Smooth muscle cell (in vitro differentiated cells): Measurements from ENCODE around the gene TRPM5. TPM values are rescaled to one million over a fixed set of nuclear protein-coding genes. Genes with fewer than 3 reads are reported as not detected.

ENCODE experiments used
- DNase-seq: peaks from one replicate; lab custom pipeline; 2025; ENCODE audit not compliant: unreplicated experiment; lab: John Stamatoyannopoulos, UW
- H2AFZ ChIP-seq: fragments of 200-600 bp; sonication (generic); 2 replicates; pipeline ENCODE4 v1.6.0; 2016; ENCODE audit warnings: antibody characterized with exemption, low read depth, mild to moderate bottlenecking
- H3F3A ChIP-seq: fragments of 200-600 bp; sonication (generic); 2 replicates; pipeline ENCODE4 v1.6.0; 2017; ENCODE audit warnings: antibody characterized with exemption, low read depth
- H3K27ac ChIP-seq: fragments of 200-600 bp; sonication (generic); 2 replicates; pipeline ENCODE4 v1.5.1; 2016; ENCODE audit warnings: low read depth, mild to moderate bottlenecking
- H3K27me3 ChIP-seq: fragments of 200-600 bp; sonication (generic); 2 replicates; pipeline ENCODE4 v1.6.1; 2016; ENCODE audit warnings: low read depth, mild to moderate bottlenecking
- H3K36me3 ChIP-seq: fragments of 200-600 bp; sonication (generic); 2 replicates; pipeline ENCODE4 v1.5.1; 2016; ENCODE audit warnings: low read depth
- H3K4me1 ChIP-seq: fragments of 200-600 bp; sonication (generic); 2 replicates; pipeline ENCODE4 v1.5.1; 2016; ENCODE audit warnings: low read depth
- H3K4me2 ChIP-seq: fragments of 200-600 bp; sonication (generic); 2 replicates; pipeline ENCODE4 v1.6.0; 2016; ENCODE audit warnings: mild to moderate bottlenecking
- H3K4me3 ChIP-seq: fragments of 200-600 bp; sonication (generic); 2 replicates; pipeline ENCODE4 v1.5.1; 2016; ENCODE audit warnings: mild to moderate bottlenecking
- H3K79me2 ChIP-seq: fragments of 200-600 bp; sonication (generic); 2 replicates; pipeline ENCODE4 v1.6.0; 2016; ENCODE audit warnings: low read depth, mild to moderate bottlenecking
- H3K9ac ChIP-seq: fragments of 200-600 bp; sonication (generic); 2 replicates; pipeline ENCODE4 v1.6.0; 2016; ENCODE audit warnings: low read depth
- H3K9me3 ChIP-seq: fragments of 200-600 bp; sonication (generic); replicated peaks from 2 replicates; pipeline ENCODE4 v1.5.1; 2016; ENCODE audit warnings: low read depth
- H4K20me1 ChIP-seq: fragments of 200-600 bp; sonication (generic); 2 replicates; pipeline ENCODE4 v1.6.0; 2016; ENCODE audit warnings: low read depth
- WGBS: methylation state at CpG from one replicate; pipeline ENCODE4 v1.1.7; 2016; ENCODE audit warnings: low lambda C conversion rate; 5-methylcytosine and 5-hydroxymethylcytosine counted together
- polyA plus RNA-seq: library from polyadenylated mRNA; unstranded; fragments of >200 nt; fragmentation: Nextera tagmentation; extraction: Ambion mirVana; gene quantifications from 2 replicates; pipeline ENCODE4 v1.2.1, GENCODE V29; 2016
- total RNA-seq: library from RNA; depleted of rRNA; stranded (reverse); fragments of >200 nt; gene quantifications from 2 replicates; pipeline ENCODE4 v1.2.3, GENCODE V29; 2014
- TF ChIP-seq, protein P1 (sequence below): fragments of 200-600 bp; sonication (generic); IDR thresholded peaks from 2 replicates; pipeline ENCODE4 v1.5.1; 2017; ENCODE audit warnings: borderline replicate concordance, mild to moderate bottlenecking, antibody characterized with exemption; ENCODE audit not compliant: insufficient read depth, poor library complexity, severe bottlenecking

Gene TRPM5
- total and polyA plus RNA-seq, 2 experiments from 2014 or later, result not detected

DNA sequence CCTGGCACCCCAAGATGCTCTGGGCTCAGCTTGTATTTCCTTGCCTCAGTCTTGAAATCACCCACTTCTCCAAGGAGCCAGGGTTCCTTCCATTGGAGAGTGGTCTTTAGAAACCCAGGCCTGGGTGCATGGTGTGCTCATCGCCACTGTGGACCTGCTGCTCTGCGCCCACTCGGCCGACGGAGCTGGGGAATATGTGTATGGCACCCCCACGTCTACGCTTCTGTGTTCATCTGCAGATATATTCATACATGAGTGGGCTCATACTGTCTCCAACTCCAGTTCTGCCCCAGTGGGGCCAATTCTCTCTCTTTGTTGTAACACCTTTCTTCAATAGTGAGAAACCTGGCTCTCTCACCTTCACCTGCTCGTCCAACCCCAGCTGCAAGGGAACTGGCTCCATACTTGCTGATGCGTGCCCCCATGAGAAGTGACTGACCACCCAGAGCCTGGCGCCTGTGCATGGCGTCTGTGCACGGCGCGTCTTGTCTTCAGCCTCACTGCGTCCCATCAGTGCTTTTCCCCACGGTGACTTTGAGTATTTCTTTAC is 40.3 kb upstream of the TRPM5 start:
- H3F3A ChIP-seq, result no peaks in the 10 kb centered on the region
- WGBS, result 92% methylated on average over 16 of the region's 16 CpGs
- no peak overlapping the region for H3K27ac ChIP-seq
- DNase-seq, result no peak
- no peak overlapping the region for H2AFZ ChIP-seq
- H3K4me1 ChIP-seq, result no peaks in the 10 kb centered on the region
- no peak overlapping the region for H3K4me3 ChIP-seq
- peaks cover 15% of the 10 kb centered on the region for H3K9me3 ChIP-seq
- TF ChIP-seq, protein P1, sequence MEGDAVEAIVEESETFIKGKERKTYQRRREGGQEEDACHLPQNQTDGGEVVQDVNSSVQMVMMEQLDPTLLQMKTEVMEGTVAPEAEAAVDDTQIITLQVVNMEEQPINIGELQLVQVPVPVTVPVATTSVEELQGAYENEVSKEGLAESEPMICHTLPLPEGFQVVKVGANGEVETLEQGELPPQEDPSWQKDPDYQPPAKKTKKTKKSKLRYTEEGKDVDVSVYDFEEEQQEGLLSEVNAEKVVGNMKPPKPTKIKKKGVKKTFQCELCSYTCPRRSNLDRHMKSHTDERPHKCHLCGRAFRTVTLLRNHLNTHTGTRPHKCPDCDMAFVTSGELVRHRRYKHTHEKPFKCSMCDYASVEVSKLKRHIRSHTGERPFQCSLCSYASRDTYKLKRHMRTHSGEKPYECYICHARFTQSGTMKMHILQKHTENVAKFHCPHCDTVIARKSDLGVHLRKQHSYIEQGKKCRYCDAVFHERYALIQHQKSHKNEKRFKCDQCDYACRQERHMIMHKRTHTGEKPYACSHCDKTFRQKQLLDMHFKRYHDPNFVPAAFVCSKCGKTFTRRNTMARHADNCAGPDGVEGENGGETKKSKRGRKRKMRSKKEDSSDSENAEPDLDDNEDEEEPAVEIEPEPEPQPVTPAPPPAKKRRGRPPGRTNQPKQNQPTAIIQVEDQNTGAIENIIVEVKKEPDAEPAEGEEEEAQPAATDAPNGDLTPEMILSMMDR, result no peak
- peaks cover 8% of the 10 kb centered on the region for H3K27me3 ChIP-seq
- H3K36me3 ChIP-seq, result no peaks in the 10 kb centered on the region
- no peaks in the 10 kb centered on the region for H3K79me2 ChIP-seq
- no peak overlapping the region for H3K9ac ChIP-seq
- no peak overlapping the region for H3K4me2 ChIP-seq
- H4K20me1 ChIP-seq, result no peaks in the 10 kb centered on the region

- no peak overlapping the region for H3K9ac ChIP-seq
- no peaks in the 10 kb centered on the region for H4K20me1 ChIP-seq
- H3K4me1 ChIP-seq, result no peaks in the 10 kb centered on the region
- H2AFZ ChIP-seq, result no peak overlapping the region
- H3K27ac ChIP-seq, result no peak overlapping the region
- H3K4me2 ChIP-seq, result no peak overlapping the region
- 83% methylated on average over 14 of the region's 14 CpGs for WGBS
- TF ChIP-seq, protein P1, result no peak
- H3K79me2 ChIP-seq, result no peaks in the 10 kb centered on the region
- H3K4me3 ChIP-seq, result no peak overlapping the region
- H3K9me3 ChIP-seq, result peaks cover 11% of the 10 kb centered on the region
- peaks cover 8% of the 10 kb centered on the region for H3K27me3 ChIP-seq
- DNase-seq, result no peak
- H3K36me3 ChIP-seq, result no peaks in the 10 kb centered on the region
- no peaks in the 10 kb centered on the region for H3F3A ChIP-seq
Observed at GRCh38 chr11:2483426-2483825, 39.1 kb upstream of the TRPM5 start.

DNA sequence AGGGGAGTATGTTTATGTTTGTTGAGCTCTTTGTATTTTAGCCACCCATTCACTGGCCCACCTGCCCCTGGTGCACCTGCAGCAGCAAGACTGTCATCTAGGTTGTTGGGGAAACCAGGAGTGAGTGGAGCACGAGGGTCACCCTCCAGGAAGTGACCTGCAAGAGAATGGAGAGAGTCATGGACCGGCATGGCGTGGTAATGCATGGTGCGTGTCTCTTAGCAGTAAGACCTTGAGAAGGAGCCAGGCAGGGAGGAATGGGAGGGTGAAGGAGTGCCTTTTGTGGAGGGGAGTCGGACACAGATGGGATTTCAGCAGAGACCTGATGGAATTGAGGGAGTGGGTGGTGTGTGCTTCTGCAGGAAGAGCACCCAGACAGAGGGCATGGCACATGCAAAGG is 38.4 kb upstream of the TRPM5 start:
- Histone ChIP-seq H2AFZ (no peak overlapping the region), H4K20me1 (no peaks in the 10 kb centered on the region), H3K4me2 (no peak overlapping the region), H3K36me3 (no peaks in the 10 kb centered on the region), H3K4me1 (no peaks in the 10 kb centered on the region), H3K9me3 (peaks cover 7% of the 10 kb centered on the region), H3K27ac (no peak overlapping the region), H3F3A (no peaks in the 10 kb centered on the region), H3K79me2 (no peaks in the 10 kb centered on the region), H3K4me3 (no peak overlapping the region), H3K27me3 (peaks cover 8% of the 10 kb centered on the region), H3K9ac (no peak overlapping the region)
- 83% methylated on average over 5 of the region's 5 CpGs for WGBS
- no peak for DNase-seq
- TF ChIP-seq, protein P1, result no peak

DNA sequence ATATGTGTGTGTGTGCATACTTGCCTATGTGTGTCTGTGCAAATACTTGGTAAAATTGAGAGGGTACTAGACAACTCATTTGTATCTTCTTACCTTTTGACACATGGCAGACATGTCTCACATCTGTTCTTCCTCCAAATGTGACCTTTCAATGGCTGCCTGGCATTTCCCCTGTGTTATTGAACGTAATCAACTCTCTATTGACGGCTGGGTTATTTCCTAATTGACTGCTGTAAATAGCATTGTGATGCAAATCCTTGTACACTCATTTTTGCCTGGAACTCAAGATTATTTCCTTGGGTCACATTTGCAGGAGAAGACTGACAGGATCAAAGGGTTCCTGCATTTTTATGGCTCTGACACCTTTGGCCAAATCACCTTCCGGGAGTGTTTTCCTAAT is 37.9 kb upstream of the TRPM5 start:
- Histone ChIP-seq H3K27me3 (peaks cover 8% of the 10 kb centered on the region), H3K79me2 (no peaks in the 10 kb centered on the region), H3K4me1 (no peaks in the 10 kb centered on the region), H3F3A (no peaks in the 10 kb centered on the region), H3K4me3 (no peak overlapping the region), H3K9me3 (peaks cover 7% of the 10 kb centered on the region), H3K4me2 (no peak overlapping the region), H3K9ac (no peak overlapping the region), H2AFZ (no peak overlapping the region), H4K20me1 (no peaks in the 10 kb centered on the region), H3K36me3 (no peaks in the 10 kb centered on the region), H3K27ac (no peak overlapping the region)
- no peak for DNase-seq
- 87% methylated on average over 3 of the region's 3 CpGs for WGBS
- TF ChIP-seq, protein P1, result no peak
